Gastroesophageal sphincter (tissue), 4 donors: ENCODE results near the gene LNX2. TPM values are rescaled to one million over a fixed set of nuclear protein-coding genes. Genes with fewer than 3 reads are reported as not detected.

Experiments used
- ATAC-seq: fragments of 150-250 bp; one replicate; pipeline ENCODE4 v1.9.1; 2016; ENCODE audit warnings: mild to moderate bottlenecking, moderate library complexity
- H3K27ac ChIP-seq, 4 donors: fragments of 200-600 bp; sonication (generic) in 3 of 4; 1 replicate in 3 of 4; 2 replicates in 1 of 4; pipeline ENCODE4 v1.5.1; 2016 to 2019
- H3K27me3 ChIP-seq: fragments of 200-600 bp; sonication (generic); one replicate; pipeline ENCODE4 v1.5.1; 2019
- H3K36me3 ChIP-seq, 2 donors: fragments of 200-600 bp; sonication (generic); one replicate each; pipeline ENCODE4 v1.5.1; 2019; ENCODE audit warnings: control low read depth in 1 of 2
- H3K4me1 ChIP-seq, 3 donors: fragments of 200-600 bp; sonication (generic); 1 replicate in 2 of 3; 2 replicates in 1 of 3; pipeline ENCODE4 v1.5.1; 2016 to 2019; ENCODE audit warnings: control low read depth in 2 of 3
- H3K4me3 ChIP-seq, 2 donors: fragments of 200-600 bp; sonication (generic); one replicate each; pipeline ENCODE4 v1.5.1; 2019; ENCODE audit warnings: mild to moderate bottlenecking in 1 of 2, moderate library complexity in 1 of 2
- H3K9me3 ChIP-seq, 3 donors: fragments of 200-600 bp; sonication (generic); one replicate each; pipeline ENCODE4 v1.5.1; 2017 to 2019; ENCODE audit warnings: control low read depth in 2 of 3
- EP300 ChIP-seq: sonication (generic); formaldehyde crosslinking; IDR thresholded peaks from one replicate; pipeline ENCODE4 v1.6.1; 2017; ENCODE audit warnings: antibody characterized with exemption, mild to moderate bottlenecking
- POLR2A ChIP-seq, 2 donors: fragments of 450-650 bp; IDR thresholded peaks; one replicate each; pipeline ENCODE4 v1.6.1; 2017; ENCODE audit warnings: antibody characterized with exemption in 2 of 2, mild to moderate bottlenecking in 2 of 2, moderate library complexity in 1 of 2
- POLR2AphosphoS5 ChIP-seq: sonication (generic); formaldehyde crosslinking; IDR thresholded peaks from one replicate; pipeline ENCODE4 v1.6.1; 2017; ENCODE audit warnings: antibody characterized with exemption
- WGBS, 2 donors: methylation state at CpG; one replicate each; pipeline ENCODE4 v1.1.5; 2018; ENCODE audit warnings: low coverage in 1 of 2; 5-methylcytosine and 5-hydroxymethylcytosine counted together
- total RNA-seq, 4 donors: library from RNA; depleted of rRNA; stranded (reverse); fragments of >200 nt; gene quantifications; one replicate each; pipeline ENCODE4 v1.1.0, GENCODE V29; 2016
- TF ChIP-seq, protein P1 (sequence below), 4 experiments: fragments of 200-600 bp in 2 of 4; fragments of 450-650 bp in 2 of 4; sonication (generic) in 1 of 4; IDR thresholded peaks; one replicate each; pipeline ENCODE4 v1.5.1; 2017 to 2019; ENCODE audit warnings: antibody characterized with exemption in 4 of 4, mild to moderate bottlenecking in 2 of 4, moderate library complexity in 2 of 4

LNX2 gene
- total RNA-seq, 4 donors from 2014 or later = 10.6 to 16.0 (median 14.0) TPM

DNA sequence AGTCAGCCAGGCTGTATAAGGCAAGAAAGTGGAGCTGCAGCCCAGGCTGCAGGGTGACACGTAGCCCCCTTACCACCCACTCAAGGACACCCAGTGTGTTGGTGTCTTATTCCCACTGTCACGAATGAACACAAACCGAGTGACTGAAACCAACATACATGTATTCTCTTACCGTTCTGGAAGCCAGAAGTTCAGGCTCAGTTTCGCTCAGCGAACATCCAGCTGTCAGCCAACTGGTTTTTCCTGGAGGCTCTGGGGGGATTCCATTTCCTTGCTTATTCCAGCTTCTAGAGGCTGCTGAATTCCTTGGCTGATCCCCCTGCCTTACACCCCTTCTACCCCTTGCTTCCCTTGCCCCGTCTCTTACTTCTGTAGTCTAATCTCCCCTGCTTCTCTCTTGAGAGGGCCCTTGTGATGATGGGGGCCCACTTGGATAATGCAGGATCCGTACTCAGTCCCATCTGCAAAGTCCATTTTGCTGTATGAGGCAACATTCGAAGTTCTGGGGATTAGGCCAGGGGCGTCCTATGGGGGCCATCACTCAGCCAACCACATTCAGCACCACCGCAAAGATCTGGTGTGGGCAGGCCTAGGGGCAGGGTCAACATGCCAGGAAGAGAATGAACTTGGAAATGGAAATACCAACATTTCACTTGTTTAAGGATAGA, 122.6 kb downstream of the LNX2 start:
- no peak for ATAC-seq
- no peak for TF ChIP-seq EP300
- TF ChIP-seq POLR2AphosphoS5 = no peak
- TF ChIP-seq, protein P1, sequence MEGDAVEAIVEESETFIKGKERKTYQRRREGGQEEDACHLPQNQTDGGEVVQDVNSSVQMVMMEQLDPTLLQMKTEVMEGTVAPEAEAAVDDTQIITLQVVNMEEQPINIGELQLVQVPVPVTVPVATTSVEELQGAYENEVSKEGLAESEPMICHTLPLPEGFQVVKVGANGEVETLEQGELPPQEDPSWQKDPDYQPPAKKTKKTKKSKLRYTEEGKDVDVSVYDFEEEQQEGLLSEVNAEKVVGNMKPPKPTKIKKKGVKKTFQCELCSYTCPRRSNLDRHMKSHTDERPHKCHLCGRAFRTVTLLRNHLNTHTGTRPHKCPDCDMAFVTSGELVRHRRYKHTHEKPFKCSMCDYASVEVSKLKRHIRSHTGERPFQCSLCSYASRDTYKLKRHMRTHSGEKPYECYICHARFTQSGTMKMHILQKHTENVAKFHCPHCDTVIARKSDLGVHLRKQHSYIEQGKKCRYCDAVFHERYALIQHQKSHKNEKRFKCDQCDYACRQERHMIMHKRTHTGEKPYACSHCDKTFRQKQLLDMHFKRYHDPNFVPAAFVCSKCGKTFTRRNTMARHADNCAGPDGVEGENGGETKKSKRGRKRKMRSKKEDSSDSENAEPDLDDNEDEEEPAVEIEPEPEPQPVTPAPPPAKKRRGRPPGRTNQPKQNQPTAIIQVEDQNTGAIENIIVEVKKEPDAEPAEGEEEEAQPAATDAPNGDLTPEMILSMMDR (IDR thresholded peaks at IDR 0.05) = no peak
- Histone ChIP-seq H3K4me3 (no peak overlapping the region), H3K27me3 (peaks cover 3% of the 10 kb centered on the region), H3K27ac (no peak overlapping the region), H3K36me3 (no peaks in the 10 kb centered on the region), H3K9me3 (no peaks in the 10 kb centered on the region), H3K4me1 (no peaks in the 10 kb centered on the region)
- WGBS, 2 donors = 78 to 92% methylated on average over 10 to 11 of the region's 11 CpGs

DNA sequence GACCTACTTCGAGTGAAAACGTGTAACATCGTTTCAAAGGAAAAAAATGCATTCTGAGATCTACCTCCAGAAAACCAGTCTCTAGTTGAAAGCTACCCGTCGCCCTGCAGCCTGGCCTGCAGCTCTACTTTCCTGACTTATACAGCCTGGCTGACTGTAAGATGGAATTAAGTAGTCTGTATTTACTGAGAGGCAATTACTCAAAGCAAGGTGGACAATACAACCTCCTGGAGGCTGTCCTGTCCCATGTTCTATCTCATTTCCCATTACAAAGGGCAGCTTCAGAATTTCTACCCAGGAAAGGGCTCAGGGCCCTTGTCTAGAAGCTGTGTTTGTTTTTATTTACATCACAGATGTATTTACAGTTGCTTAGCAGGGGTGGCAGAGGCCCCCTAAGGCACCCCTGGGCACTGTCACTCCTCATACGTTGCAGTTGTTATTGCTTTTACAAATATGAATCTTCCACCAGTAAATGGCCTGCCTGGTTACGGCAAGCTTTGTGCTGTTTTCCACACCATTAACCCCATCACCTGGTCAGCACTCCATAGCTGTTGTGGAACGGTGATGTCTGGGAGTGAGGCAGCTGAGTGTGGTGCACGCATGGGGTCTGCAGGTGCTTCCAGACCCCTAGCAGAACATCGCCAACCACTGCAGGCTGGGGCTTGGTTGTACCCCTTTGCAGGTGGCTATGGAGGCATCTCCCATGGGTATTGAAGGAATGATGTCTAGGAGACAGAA, 123.6 kb downstream of the LNX2 start:
- TF ChIP-seq, protein P1 (IDR thresholded peaks at IDR 0.05) = no peak
- no peak for TF ChIP-seq EP300
- no peak for TF ChIP-seq POLR2A (IDR thresholded peaks at IDR 0.05)
- no peak for TF ChIP-seq POLR2AphosphoS5
- Histone ChIP-seq H3K4me1 (no peaks in the 10 kb centered on the region), H3K27me3 (peaks cover 3% of the 10 kb centered on the region), H3K9me3 (no peaks in the 10 kb centered on the region), H3K4me3 (no peak overlapping the region), H3K36me3 (no peaks in the 10 kb centered on the region), H3K27ac (no peak overlapping the region)
- ATAC-seq = no peak
- WGBS, 2 donors = 49 to 100% methylated on average over 1 to 6 of the region's 10 CpGs

DNA sequence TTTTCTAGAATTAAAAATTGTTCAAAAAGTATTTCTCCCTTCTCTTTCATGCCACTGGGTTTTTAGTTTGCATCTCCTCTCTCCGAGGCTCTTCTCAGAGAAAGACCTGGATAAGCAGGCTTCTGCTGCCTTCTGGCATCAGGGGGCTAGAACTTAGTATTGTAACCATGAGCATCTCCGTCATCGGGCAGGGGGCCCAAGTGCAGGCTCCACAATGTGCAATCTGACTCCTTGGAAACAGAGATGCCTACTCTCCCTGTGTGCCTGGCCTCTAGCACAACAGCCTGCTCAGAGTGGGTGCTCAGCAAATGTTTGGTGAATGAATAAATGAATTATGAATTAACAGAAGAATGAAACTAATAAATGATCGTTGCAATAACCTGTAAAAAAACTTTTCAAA, 124.3 kb downstream of the LNX2 start:
- TF ChIP-seq, protein P1 (IDR thresholded peaks at IDR 0.05) = no peak
- TF ChIP-seq EP300 (no peak), POLR2A (IDR thresholded peaks at IDR 0.05) (no peak), POLR2AphosphoS5 (no peak)
- WGBS, 2 donors = 40 to 74% methylated on average over 2 to 4 of the region's 4 CpGs
- Histone ChIP-seq H3K27me3 (peaks cover 3% of the 10 kb centered on the region), H3K4me3 (no peak overlapping the region), H3K4me1 (no peaks in the 10 kb centered on the region), H3K27ac (no peak overlapping the region), H3K36me3 (no peaks in the 10 kb centered on the region), H3K9me3 (no peaks in the 10 kb centered on the region)
- ATAC-seq = no peak

Other genes with a start within 250 kb of the LNX2 start
- gene GTF3A, start 195.9 kb downstream of the LNX2 start, total RNA-seq = 100 to 1,000 TPM in 2 of 4 donors, 10 to 100 TPM in 2; 90.5 to 151 (median 120) TPM
- 10 to 100 TPM; 40.1 to 72.0 (median 56.3) TPM for gene MTIF3, start 170.0 kb downstream of the LNX2 start, total RNA-seq
- gene POLR1D, start 1.4 kb upstream of the LNX2 start, total RNA-seq = 100 to 1,000 TPM; 115 to 137 (median 133) TPM
- not detected for gene GSX1, start 172.0 kb upstream of the LNX2 start, total RNA-seq